MM.1S (cell line): ENCODE results near the gene PGR.

Source experiments
- DNase-seq: peaks from one replicate; pipeline ENCODE4 v3.0.0-alpha.2; 2015
- H2AFZ ChIP-seq: fragments of 300-600 bp; sonication (generic); 2 replicates; pipeline ENCODE4 v1.6.0; 2016; ENCODE audit warnings: antibody characterized with exemption, low read length
- H3F3A ChIP-seq: fragments of 300-600 bp; sonication (generic); 2 replicates; pipeline ENCODE4 v1.6.1; 2016; ENCODE audit warnings: mild to moderate bottlenecking, antibody characterized with exemption, low read length, moderate library complexity, mixed read lengths; ENCODE audit not compliant: insufficient read depth
- H3K27ac ChIP-seq: fragments of 300-600 bp; sonication (generic); 2 replicates; pipeline ENCODE4 v1.5.1; 2016; ENCODE audit warnings: mild to moderate bottlenecking, low read length
- H3K27me3 ChIP-seq: fragments of 300-600 bp; sonication (generic); replicated peaks from 2 replicates; pipeline ENCODE4 v1.6.0; 2016; ENCODE audit warnings: low read length; ENCODE audit not compliant: insufficient read depth
- H3K36me3 ChIP-seq: fragments of 300-600 bp; sonication (generic); replicated peaks from 2 replicates; pipeline ENCODE4 v1.6.1; 2016; ENCODE audit warnings: mild to moderate bottlenecking, low read length, mixed read lengths; ENCODE audit not compliant: insufficient read depth
- H3K4me1 ChIP-seq: fragments of 300-600 bp; sonication (generic); 2 replicates; pipeline ENCODE4 v1.6.1; 2016; ENCODE audit warnings: low read length, mixed read lengths
- H3K4me2 ChIP-seq: fragments of 300-600 bp; sonication (generic); 2 replicates; pipeline ENCODE4 v1.6.0; 2016; ENCODE audit warnings: low read depth, low read length
- H3K4me3 ChIP-seq: fragments of 300-600 bp; sonication (generic); 2 replicates; pipeline ENCODE4 v1.5.1; 2016; ENCODE audit warnings: low read length, mixed read lengths
- H3K79me2 ChIP-seq: fragments of 300-600 bp; sonication (generic); 2 replicates; pipeline ENCODE4 v1.6.1; 2016; ENCODE audit warnings: mixed run types, low read length, mixed read lengths
- H3K9ac ChIP-seq: fragments of 300-600 bp; sonication (generic); 2 replicates; pipeline ENCODE4 v1.6.1; 2016; ENCODE audit warnings: low read length, mixed read lengths
- H3K9me2 ChIP-seq: fragments of 300-600 bp; sonication (generic); replicated peaks from 2 replicates; pipeline ENCODE4 v1.6.1; 2016; ENCODE audit warnings: mild to moderate bottlenecking, low read length, mixed read lengths; ENCODE audit not compliant: insufficient read depth
- H3K9me3 ChIP-seq: fragments of 300-600 bp; sonication (generic); replicated peaks from 2 replicates; pipeline ENCODE4 v1.6.1; 2016; ENCODE audit warnings: mild to moderate bottlenecking, low read length, mixed read lengths; ENCODE audit not compliant: insufficient read depth
- H4K20me1 ChIP-seq: fragments of 300-600 bp; sonication (generic); 2 replicates; pipeline ENCODE4 v1.6.1; 2016; ENCODE audit warnings: mild to moderate bottlenecking, low read length, moderate library complexity, mixed read lengths; ENCODE audit not compliant: insufficient read depth
- EZH2 ChIP-seq: fragments of 300-600 bp; sonication (generic); optimal IDR thresholded peaks from 2 replicates; pipeline ENCODE3; 2017; ENCODE audit warnings: low read depth, mild to moderate bottlenecking, antibody characterized with exemption, low read length, mixed read lengths
- EZH2phosphoT487 ChIP-seq: fragments of 300-600 bp; sonication (generic); IDR thresholded peaks from 2 replicates; pipeline ENCODE4 v1.6.1; 2018; ENCODE audit warnings: antibody characterized with exemption, low read length
- TF ChIP-seq, protein P1 (sequence below): fragments of 300-600 bp; sonication (generic); IDR thresholded peaks from 2 replicates; pipeline ENCODE4 v1.5.1; 2016; ENCODE audit warnings: antibody characterized with exemption, low read length, mixed read lengths

The PGR gene

GRCh38 chr11:101011881-101012280, 117.7 kb downstream of the PGR start:
- Histone ChIP-seq H3K9me3 (no peaks in the 10 kb centered on the region), H3K79me2 (no peaks in the 10 kb centered on the region), H3K36me3 (no peaks in the 10 kb centered on the region), H3K9me2 (no peaks in the 10 kb centered on the region), H3K4me2 (no peak overlapping the region), H2AFZ (no peak overlapping the region), H3K4me1 (no peaks in the 10 kb centered on the region), H4K20me1 (no peaks in the 10 kb centered on the region), H3K27me3 (no peaks in the 10 kb centered on the region), H3K9ac (no peak overlapping the region), H3F3A (no peaks in the 10 kb centered on the region), H3K27ac (no peak overlapping the region), H3K4me3 (no peak overlapping the region)
- DNase-seq: no peak
- TF ChIP-seq, protein P1, sequence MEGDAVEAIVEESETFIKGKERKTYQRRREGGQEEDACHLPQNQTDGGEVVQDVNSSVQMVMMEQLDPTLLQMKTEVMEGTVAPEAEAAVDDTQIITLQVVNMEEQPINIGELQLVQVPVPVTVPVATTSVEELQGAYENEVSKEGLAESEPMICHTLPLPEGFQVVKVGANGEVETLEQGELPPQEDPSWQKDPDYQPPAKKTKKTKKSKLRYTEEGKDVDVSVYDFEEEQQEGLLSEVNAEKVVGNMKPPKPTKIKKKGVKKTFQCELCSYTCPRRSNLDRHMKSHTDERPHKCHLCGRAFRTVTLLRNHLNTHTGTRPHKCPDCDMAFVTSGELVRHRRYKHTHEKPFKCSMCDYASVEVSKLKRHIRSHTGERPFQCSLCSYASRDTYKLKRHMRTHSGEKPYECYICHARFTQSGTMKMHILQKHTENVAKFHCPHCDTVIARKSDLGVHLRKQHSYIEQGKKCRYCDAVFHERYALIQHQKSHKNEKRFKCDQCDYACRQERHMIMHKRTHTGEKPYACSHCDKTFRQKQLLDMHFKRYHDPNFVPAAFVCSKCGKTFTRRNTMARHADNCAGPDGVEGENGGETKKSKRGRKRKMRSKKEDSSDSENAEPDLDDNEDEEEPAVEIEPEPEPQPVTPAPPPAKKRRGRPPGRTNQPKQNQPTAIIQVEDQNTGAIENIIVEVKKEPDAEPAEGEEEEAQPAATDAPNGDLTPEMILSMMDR: no peak
- no peak for TF ChIP-seq EZH2
- no peak for TF ChIP-seq EZH2phosphoT487

- Histone ChIP-seq H3F3A (no peaks in the 10 kb centered on the region), H2AFZ (no peak overlapping the region), H3K9me3 (no peaks in the 10 kb centered on the region), H3K4me1 (no peaks in the 10 kb centered on the region), H3K27me3 (no peaks in the 10 kb centered on the region), H3K79me2 (no peaks in the 10 kb centered on the region), H3K36me3 (no peaks in the 10 kb centered on the region), H3K27ac (no peak overlapping the region), H3K9ac (no peak overlapping the region), H4K20me1 (no peaks in the 10 kb centered on the region), H3K9me2 (no peaks in the 10 kb centered on the region), H3K4me2 (no peak overlapping the region), H3K4me3 (no peak overlapping the region)
- TF ChIP-seq, protein P1: no peak
- no peak for DNase-seq
These were observed 118.7 kb downstream of the PGR start for GRCh38 chr11:101010899-101011298.

- no peaks in the 10 kb centered on the region for H3K36me3 ChIP-seq
- H3K27ac ChIP-seq: no peak overlapping the region
- no peaks in the 10 kb centered on the region for H3K9me3 ChIP-seq
- H3K4me3 ChIP-seq: no peak overlapping the region
- no peak overlapping the region for H3K9ac ChIP-seq
- no peak overlapping the region for H2AFZ ChIP-seq
- H3K4me1 ChIP-seq: no peaks in the 10 kb centered on the region
- H3K79me2 ChIP-seq: no peaks in the 10 kb centered on the region
- TF ChIP-seq EZH2: no peak
- TF ChIP-seq EZH2phosphoT487: no peak
- TF ChIP-seq, protein P1: no peak
- DNase-seq: no peak
- H3K9me2 ChIP-seq: no peaks in the 10 kb centered on the region
- no peak overlapping the region for H3K4me2 ChIP-seq
- no peaks in the 10 kb centered on the region for H3F3A ChIP-seq
- no peaks in the 10 kb centered on the region for H4K20me1 ChIP-seq
- no peaks in the 10 kb centered on the region for H3K27me3 ChIP-seq
These were observed 119.9 kb downstream of the PGR start for GRCh38 chr11:101009690-101010055.
